Measurements from ENCODE around the gene DEPDC1.
"Not testable (repeated sequence)": the region's sequence is repeated elsewhere in the genome, so short reads cannot be mapped to it uniquely, and the experiment has no call there.

The DEPDC1 gene

GRCh38 chr1:68496680-68497357 is at the start of gene DEPDC1:
DEPDC1 (minus strand) TSS chr1:68497082; CDS start chr1:68496999, 83 bp downstream.
- DNase-seq (ENCODE audit: low read depth in 2 of 2) = peak; percentile 85

- no peak for DNase-seq (ENCODE audit: low read depth in 2 of 2)
Observed at GRCh38 chr1:68544651-68545050, 47.8 kb upstream of the DEPDC1 start.

- DNase-seq (ENCODE audit: low read depth in 2 of 2) = no peak
Observed at GRCh38 chr1:68542586-68542985, 45.7 kb upstream of the DEPDC1 start.

- no peak for DNase-seq (ENCODE audit: low read depth in 2 of 2)
Observed at GRCh38 chr1:68538941-68539340, 42.1 kb upstream of the DEPDC1 start.

- DNase-seq (ENCODE audit: low read depth in 2 of 2) = no peak
Observed at GRCh38 chr1:68528243-68528642, 31.4 kb upstream of the DEPDC1 start.

- no peak for DNase-seq (ENCODE audit: low read depth in 2 of 2)
Observed at GRCh38 chr1:68525781-68526180, 28.9 kb upstream of the DEPDC1 start.

GRCh38 chr1:68521286-68521685 is 24.4 kb upstream of the DEPDC1 start:
- DNase-seq (ENCODE audit: low read depth in 2 of 2) = no peak

- no peak for DNase-seq (ENCODE audit: low read depth in 2 of 2)
Observed at GRCh38 chr1:68516066-68516465, 19.2 kb upstream of the DEPDC1 start.

- no peak for DNase-seq (ENCODE audit: low read depth in 2 of 2)
Observed at GRCh38 chr1:68511254-68511653, 14.4 kb upstream of the DEPDC1 start.

GRCh38 chr1:68506386-68506785 is 9.5 kb upstream of the DEPDC1 start:
- no peak for DNase-seq (ENCODE audit: low read depth in 2 of 2)

- DNase-seq (ENCODE audit: low read depth in 2 of 2) = no peak
Observed at GRCh38 chr1:68503085-68503484, 6.2 kb upstream of the DEPDC1 start.

GRCh38 chr1:68497358-68497698 is 446 bp upstream of the DEPDC1 start:
- DNase-seq (ENCODE audit: low read depth in 2 of 2) = no peak

- DNase-seq (ENCODE audit: low read depth in 2 of 2) = no peak
Observed at GRCh38 chr1:68495968-68496679, 758 bp downstream of the DEPDC1 start.

GRCh38 chr1:68495532-68495931 is 1.4 kb downstream of the DEPDC1 start:
- no peak for DNase-seq (ENCODE audit: low read depth in 2 of 2)

GRCh38 chr1:68493193-68493592 is 3.7 kb downstream of the DEPDC1 start:
- no peak for DNase-seq (ENCODE audit: low read depth in 2 of 2)

GRCh38 chr1:68492255-68492654 is 4.6 kb downstream of the DEPDC1 start:
- not testable (repeated sequence) for DNase-seq (ENCODE audit: low read depth in 2 of 2)

- DNase-seq (ENCODE audit: low read depth in 2 of 2) = no peak
Observed at GRCh38 chr1:68490046-68490651, 6.7 kb downstream of the DEPDC1 start.

GRCh38 chr1:68485431-68486022 is 11.4 kb downstream of the DEPDC1 start:
- DNase-seq (ENCODE audit: low read depth in 2 of 2) = no peak

- DNase-seq (ENCODE audit: low read depth in 2 of 2) = no peak
Observed at GRCh38 chr1:68484618-68485017, 12.3 kb downstream of the DEPDC1 start.

GRCh38 chr1:68481041-68481440 is 15.8 kb downstream of the DEPDC1 start:
- no peak for DNase-seq (ENCODE audit: low read depth in 2 of 2)

GRCh38 chr1:68479501-68479900 is 17.4 kb downstream of the DEPDC1 start:
- no peak for DNase-seq (ENCODE audit: low read depth in 2 of 2)

- no peak for DNase-seq (ENCODE audit: low read depth in 2 of 2)
Observed at GRCh38 chr1:68478662-68479061, 18.2 kb downstream of the DEPDC1 start.

GRCh38 chr1:68476626-68477025 is 20.3 kb downstream of the DEPDC1 start:
- not testable (repeated sequence) for DNase-seq (ENCODE audit: low read depth in 2 of 2)

Data from fibroblast of skin of left quadriceps (primary cell).